Activated T-cell treated with anti-CD3 and anti-CD28 coated beads, Interleukin-2, amount 50 U/mL, for 1 hour (primary cell): ENCODE data around the gene LRIF1.
"Not testable (repeated sequence)": the region's sequence is repeated elsewhere in the genome, so short reads cannot be mapped to it uniquely, and the experiment has no call there.

Source experiments
- DNase-seq: peaks from one replicate; pipeline ENCODE4 v3.0.0-alpha.2; 2020

LRIF1 gene

DNA sequence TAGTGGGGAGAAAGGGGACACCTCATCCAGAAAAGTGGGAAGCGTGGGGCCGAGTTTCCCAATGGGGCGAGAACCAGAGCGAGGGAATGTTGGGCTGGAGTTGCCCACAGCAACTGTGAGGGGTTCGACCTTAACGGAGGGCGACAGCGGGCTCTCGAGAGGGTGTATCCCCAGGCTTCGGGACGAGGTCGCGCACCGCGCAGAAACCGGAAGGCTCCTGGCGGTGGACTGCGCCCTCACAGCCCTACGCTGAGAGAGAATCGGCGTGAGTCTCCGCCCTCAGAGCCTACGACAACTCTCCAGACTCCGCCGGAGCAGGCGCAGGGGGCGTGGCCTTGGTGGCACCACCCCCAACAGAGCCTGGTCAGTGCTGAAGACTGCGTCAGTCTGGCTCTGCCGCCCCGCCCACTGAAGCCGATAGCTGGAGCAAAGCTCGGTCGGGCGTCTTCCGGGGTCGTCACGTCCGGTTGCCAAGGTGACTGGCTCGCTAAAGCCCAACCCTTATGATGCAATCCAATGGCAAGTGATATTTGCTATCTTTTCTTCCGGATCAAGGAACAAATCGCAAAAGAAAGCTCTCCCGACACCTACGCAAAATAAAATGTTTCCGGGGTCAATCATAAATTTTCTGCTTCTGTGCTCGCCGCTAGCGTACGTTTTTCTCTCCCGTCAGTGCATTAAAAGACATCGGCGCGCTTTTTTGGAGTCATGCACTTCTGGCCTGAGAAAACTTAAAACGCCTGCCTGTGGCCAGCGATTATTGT, at the start of gene LRIF1:
Gene LRIF1 (minus strand): TSS at position 232 of the 764 bp plus-strand sequence. CDS start 234 bp downstream, outside the sequence.
- peak; percentile 99 for DNase-seq

- DNase-seq: no peak
Measured at GRCh38 chr1:111008031-111008430, 44.3 kb upstream of the LRIF1 start.

- no peak for DNase-seq
Measured at GRCh38 chr1:111006556-111006955, 42.8 kb upstream of the LRIF1 start.

DNA sequence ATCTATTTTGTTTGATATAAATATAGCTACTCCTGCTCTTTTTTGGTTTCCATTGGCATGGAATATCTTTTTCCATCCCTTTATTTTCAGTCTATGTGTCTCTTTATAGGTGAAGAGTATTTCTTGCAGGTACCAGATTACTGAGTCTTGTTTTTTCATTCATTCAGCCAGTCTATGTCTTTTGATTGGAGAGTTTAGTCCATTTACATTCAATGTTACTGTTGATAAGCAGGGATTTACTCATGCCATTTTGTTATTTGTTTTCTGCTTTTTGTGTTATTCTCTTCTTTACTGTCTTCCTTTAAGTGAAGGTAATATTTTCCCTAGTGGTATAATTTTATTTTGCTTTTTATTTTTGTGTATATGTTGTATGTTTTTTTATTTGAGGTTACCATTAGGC, 35.9 kb upstream of the LRIF1 start:
- not testable (repeated sequence) for DNase-seq

DNA sequence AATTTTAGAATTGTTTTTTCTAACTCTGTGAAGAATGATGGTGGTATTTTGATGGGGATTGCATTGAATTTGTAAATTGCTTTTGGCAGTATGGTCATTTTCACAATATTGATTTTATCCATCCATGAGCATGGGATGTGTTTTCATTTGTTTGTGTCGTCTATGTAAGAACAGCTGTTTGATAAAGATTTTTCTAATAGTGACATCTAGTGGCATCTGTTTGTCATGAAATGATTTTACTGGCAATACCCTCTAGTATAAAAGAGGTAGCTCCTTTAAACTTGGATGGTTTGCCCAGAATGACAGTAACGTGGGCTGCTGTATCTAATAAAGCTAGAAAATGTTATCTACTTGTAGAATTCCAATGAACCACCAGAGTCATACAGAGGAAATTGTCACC, 28.6 kb upstream of the LRIF1 start:
- not testable (repeated sequence) for DNase-seq

GRCh38 chr1:110991295-110991694, 27.6 kb upstream of the LRIF1 start:
- not testable (repeated sequence) for DNase-seq

DNA sequence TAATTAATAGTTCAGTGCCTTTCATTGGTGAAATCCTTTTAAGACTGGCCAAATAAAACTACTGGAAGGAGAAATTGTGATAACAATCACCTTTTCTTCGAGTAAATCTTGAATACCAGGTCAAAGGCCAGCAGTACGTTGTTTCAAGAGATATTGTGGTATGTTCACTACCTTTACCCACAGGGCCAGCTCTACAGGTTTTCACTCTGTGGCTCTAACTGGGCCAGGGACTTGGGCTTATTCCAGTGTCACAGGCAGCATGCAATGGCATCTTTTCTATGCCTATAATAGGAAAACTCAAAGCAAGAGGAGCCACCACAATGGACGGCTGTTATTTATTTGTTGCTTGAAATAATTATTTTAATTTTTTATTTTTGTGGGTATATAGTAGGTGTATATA, 26.8 kb upstream of the LRIF1 start:
- DNase-seq: no peak

DNA sequence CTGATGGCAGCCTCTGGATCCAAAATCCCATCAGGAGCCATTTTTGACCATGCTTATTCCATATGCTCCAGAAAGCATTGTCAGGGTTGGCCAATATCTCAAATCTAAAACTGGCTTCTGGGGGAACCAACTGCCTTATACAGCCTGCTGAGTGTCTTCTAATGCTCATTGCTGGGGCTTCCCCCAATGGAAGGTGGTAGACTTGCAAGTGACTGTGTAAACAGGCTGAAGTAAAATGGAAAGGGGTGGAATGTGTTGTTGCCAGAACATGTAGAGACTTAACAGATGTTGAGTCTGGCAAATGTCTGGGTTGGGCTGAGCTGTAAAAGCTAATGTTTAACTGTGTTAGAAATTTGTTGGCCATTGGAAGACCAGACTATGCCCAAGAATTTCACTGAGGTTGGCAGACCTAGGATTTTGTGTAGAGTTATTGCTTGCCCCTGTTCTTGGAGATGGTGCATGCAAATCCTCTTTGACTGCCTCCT, 22.7 kb upstream of the LRIF1 start:
- DNase-seq: no peak

- no peak for DNase-seq
Measured at GRCh38 chr1:110982320-110982719, 18.6 kb upstream of the LRIF1 start.

DNA sequence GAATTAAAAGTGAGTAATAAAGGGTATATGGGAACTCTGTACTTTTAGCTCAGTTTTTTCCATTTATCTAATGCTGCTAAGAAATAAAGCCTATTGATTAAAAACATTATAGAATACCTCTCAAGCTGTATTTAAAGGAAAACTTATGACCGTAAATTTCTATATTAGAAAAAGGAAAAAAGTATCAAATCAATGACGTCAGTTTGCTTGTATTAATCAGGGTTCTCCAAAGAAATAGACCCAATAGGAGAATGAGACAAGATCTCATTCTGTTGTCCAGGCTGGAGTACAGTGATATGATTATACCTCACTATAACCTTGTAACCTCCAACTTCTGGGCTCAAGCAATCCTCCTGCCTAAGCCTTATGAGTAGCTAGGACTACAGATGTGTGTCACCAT, 15.4 kb upstream of the LRIF1 start:
- DNase-seq: no peak

- no peak for DNase-seq
Measured at GRCh38 chr1:110976089-110976488, 12.4 kb upstream of the LRIF1 start.

- DNase-seq: no peak
Measured at GRCh38 chr1:110975265-110975664, 11.5 kb upstream of the LRIF1 start.

DNA sequence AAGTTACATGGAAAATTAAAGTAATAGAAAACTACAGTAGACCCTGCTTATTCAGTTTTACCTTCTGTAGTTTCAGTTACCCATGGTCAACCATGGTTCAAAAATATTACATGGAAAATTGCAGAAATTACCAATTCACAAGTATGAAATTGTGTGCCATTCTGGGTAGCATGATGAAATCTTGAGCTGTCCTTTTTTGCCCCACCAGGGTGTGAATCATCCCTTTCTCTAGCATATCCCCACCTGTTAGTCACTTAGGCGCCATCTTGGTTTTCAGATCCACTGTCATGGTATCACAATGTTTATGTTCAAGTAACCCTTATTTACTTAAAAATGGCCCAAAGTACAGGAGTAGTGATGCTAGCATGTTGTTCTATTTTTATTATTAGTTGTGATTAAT, 3.5 kb upstream of the LRIF1 start:
- no peak for DNase-seq

GRCh38 chr1:110964455-110964903, 757 bp upstream of the LRIF1 start:
- DNase-seq: no peak

DNA sequence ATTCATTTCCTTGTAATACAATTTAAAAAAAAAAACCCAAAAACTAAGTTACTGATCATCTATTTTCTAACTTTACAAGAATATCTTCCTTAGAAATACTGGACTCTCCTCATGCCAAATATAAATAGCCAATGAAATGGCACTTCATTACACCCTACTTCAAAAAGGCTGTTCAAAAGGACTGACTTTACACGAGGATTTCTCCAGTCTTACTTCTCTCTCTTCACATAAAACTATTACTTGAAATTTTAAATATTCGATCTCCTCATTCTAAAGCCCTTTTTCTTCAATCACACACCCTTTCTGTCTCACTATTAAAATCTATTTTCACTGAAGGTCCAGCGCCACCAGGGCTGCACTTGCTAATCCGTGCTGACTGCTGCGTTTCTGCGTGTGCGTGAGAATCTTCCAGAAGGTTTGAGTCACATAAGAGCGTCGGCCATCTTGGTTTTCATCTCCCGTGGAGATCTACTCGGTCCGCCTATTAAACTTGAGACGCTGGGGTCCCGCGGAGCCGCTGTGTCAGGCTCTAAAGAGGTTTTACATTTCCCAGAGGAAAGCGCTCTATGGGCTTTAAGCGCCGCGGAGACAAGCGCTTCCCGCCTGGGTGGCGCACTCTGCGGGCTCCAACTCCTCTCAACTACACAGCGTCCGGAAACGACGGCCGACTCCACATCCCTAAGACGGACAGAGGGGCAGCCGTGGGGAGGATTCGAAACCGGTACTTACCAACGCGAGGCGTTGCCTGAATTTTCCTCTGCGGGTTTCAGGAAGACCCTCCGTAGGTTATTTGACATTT, 631 bp downstream of the LRIF1 start:
- peak; percentile 76 for DNase-seq

- no peak for DNase-seq
Measured at GRCh38 chr1:110961902-110962301, 1.8 kb downstream of the LRIF1 start.

- no peak for DNase-seq
Measured at GRCh38 chr1:110960777-110961420, 2.8 kb downstream of the LRIF1 start.

GRCh38 chr1:110957798-110958197, 5.9 kb downstream of the LRIF1 start:
- no peak for DNase-seq

- DNase-seq: no peak
Measured at GRCh38 chr1:110956586-110956985, 7.1 kb downstream of the LRIF1 start.

DNA sequence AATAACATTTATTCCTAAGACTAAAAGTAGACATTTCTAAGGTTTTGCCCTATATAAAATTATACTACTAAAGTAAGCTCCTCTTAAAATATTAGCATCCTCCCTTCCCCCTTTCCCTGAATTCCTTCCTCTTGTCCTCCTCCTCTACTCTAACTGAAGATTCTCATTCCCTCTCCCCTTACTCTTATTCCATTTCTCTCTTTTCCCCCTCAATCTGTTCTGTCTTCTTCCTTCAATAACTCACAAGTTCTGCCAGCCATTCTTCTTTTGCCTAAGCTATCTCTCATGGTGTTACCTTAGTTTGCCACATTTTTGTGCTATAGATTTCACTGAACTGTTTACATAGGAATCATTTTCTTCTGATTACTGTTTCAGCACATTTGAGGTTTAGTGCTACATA, 10.7 kb downstream of the LRIF1 start:
- no peak for DNase-seq

- no peak for DNase-seq
Measured at GRCh38 chr1:110952031-110952430, 11.7 kb downstream of the LRIF1 start.

GRCh38 chr1:110951161-110951560, 12.6 kb downstream of the LRIF1 start:
- DNase-seq: no peak

- no peak for DNase-seq
Measured at GRCh38 chr1:110948038-110948810, 15.5 kb downstream of the LRIF1 start.
